ENCODE measurements around the gene PRG2.

DNA sequence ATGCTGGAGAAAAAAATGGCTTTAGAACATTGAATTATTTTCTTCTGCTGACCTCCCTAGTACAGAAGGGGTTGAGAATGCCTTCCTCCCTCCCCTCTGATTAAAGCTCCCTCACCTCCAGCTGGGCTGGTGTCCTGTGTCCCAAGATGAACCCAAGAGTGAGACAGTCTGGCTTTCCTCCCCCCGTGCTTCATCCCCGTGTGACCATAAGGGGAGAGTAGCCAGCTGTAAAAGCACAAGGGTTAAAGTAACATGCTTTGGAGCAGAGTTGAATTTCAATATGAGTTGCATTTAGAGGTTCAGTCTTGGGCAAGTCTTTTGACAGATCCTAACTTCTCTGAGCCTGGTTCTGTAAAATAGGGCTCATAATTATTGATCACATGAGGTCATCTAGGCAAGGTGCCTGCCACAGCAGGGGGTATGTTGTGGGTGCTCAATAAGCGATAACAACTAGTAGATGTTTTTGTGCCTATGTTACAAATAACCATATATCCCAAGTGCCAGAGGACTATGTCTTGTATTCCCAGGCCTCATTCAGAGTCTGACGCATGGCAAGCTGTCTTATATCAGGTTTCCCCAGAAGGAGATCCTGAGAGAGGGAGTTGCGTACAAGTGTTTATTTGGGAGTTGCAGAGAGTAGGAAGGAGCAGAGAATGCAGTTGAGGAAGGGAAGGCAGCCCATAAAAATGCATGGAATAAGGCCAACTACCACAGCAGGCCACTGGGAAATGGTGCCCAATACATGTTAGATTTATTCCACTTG is 4.1 kb downstream of the PRG2 start:
- TF ChIP-seq POLR2AphosphoS5 (IDR thresholded peaks at IDR 0.05) (no peak), CTCF (IDR thresholded peaks at IDR 0.05) (no peak), POLR2A (IDR thresholded peaks at IDR 0.05) (no peak), EP300 (IDR thresholded peaks at IDR 0.05) (no peak)

All from upper lobe of left lung (tissue), 4 donors.